SK-N-MC (cell line): Measurements from ENCODE around the gene TMEM269.

Source experiments
- EZH2 ChIP-seq: fragments of 200-600 bp; sonication (generic); IDR thresholded peaks from one replicate; pipeline ENCODE4 v1.6.1; 2017; ENCODE audit warnings: antibody characterized with exemption
- POLR2AphosphoS5 ChIP-seq: IDR thresholded peaks from 2 replicates; pipeline ENCODE4 v1.6.1; 2012; ENCODE audit warnings: mild to moderate bottlenecking, low read depth, low read length, borderline replicate concordance

DNA sequence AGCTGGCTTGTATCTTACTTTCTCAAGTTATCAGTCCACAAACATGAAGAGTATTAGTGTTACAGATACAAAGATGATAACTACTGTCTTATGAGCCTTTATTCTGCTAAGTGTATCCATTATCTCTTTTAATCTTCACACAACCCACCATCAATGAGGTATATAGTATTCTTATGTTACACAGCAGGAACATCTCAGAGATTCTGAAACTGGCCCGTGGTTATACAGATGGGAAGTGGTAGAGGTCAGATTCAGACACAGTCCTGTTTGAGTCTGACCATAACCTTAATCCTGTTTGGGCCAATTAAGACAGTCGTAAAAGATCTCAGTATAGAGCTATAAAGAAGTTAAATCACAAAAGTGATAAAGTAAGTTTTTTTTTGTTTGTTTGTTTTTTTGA, 5.1 kb upstream of the TMEM269 start:
- TF ChIP-seq POLR2AphosphoS5 (no peak), EZH2 (no peak)
